IPS-20b (cell line): Measurements from ENCODE around the gene NCAPD3.

Experiments
- H3K27ac ChIP-seq: one replicate; pipeline ENCODE4 v1.5.1; 2013; ENCODE audit warnings: low read length
- H3K27me3 ChIP-seq: 2 replicates; pipeline ENCODE4 v1.6.1; 2013; ENCODE audit warnings: mild to moderate bottlenecking, low read length, inconsistent platforms; ENCODE audit not compliant: insufficient read depth
- H3K36me3 ChIP-seq: 2 replicates; pipeline ENCODE4 v1.6.1; 2013; ENCODE audit warnings: low read depth, mild to moderate bottlenecking, inconsistent platforms, low read length, moderate library complexity; ENCODE audit not compliant: insufficient read depth
- H3K4me1 ChIP-seq: 2 replicates; pipeline ENCODE4 v1.6.1; 2013; ENCODE audit warnings: mild to moderate bottlenecking, control low read depth, inconsistent platforms, low read length, moderate library complexity; ENCODE audit not compliant: insufficient read depth
- H3K4me3 ChIP-seq: 2 replicates; pipeline ENCODE4 v1.5.1; 2013; ENCODE audit warnings: mild to moderate bottlenecking, low read length, inconsistent platforms
- H3K9ac ChIP-seq: 2 replicates; pipeline ENCODE4 v1.6.1; 2013; ENCODE audit warnings: low read depth, mild to moderate bottlenecking, inconsistent platforms, low read length, moderate library complexity
- H3K9me3 ChIP-seq: 2 replicates; pipeline ENCODE4 v1.6.1; 2013; ENCODE audit warnings: mild to moderate bottlenecking, low read depth, low read length, inconsistent platforms; ENCODE audit not compliant: insufficient read depth

NCAPD3 gene

DNA sequence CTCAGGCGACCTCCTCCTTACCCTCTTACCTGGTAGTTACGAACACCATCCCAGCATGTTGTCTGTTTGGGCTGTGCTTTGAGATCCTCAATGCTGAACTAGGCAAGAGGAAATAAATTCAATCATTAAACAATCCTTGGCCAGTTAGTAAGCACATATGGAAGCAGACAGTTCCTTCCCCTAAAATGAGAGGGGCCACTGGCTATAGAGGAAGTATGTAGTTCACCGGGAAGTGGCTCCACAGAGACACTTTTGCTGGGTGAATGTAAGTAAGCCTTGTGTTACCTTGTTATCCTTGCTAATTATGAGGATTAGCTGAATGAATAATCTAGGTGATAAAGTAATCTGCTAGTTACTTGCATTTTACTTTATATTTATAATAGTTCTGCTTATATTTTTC is 26.5 kb upstream of the NCAPD3 start:
- Histone ChIP-seq H3K4me3 (no peak overlapping the region), H3K9ac (no peak overlapping the region), H3K27ac (no peak overlapping the region), H3K9me3 (no peaks in the 10 kb centered on the region), H3K36me3 (peaks cover 59% of the 10 kb centered on the region), H3K27me3 (no peaks in the 10 kb centered on the region), H3K4me1 (peaks cover 9% of the 10 kb centered on the region)

DNA sequence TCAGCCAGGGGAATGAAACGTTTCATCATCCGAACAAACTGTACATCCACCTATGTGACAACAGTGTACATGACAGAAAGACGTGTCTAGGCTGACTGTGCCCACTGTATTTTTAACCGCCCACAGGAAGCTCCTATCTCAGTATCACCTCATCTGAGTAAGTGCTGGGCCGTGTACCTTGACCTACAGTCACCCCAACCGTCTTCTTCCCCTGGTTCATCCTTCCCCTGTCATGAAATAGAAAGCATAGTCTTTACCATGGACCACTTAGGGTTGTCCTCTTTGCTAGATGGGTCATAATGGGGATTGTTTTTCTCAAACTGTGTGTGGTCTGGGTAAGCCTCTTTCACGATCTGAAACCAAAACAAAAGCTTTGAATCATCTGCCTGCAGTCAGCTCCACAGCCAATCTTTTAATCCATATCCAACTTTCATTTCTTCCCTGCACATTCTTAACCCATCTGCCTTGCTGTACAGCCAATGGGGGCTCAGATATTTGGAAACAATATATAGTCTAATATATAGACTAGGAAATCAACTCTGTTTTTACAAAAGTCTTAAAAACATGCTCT is 25.2 kb upstream of the NCAPD3 start:
- peaks cover 70% of the 10 kb centered on the region for H3K36me3 ChIP-seq
- no peak overlapping the region for H3K27ac ChIP-seq
- no peaks in the 10 kb centered on the region for H3K27me3 ChIP-seq
- no peak overlapping the region; the same call in 1 of the 2 replicates for H3K9ac ChIP-seq
- H3K4me1 ChIP-seq = peaks cover 9% of the 10 kb centered on the region
- no peak overlapping the region for H3K4me3 ChIP-seq
- no peaks in the 10 kb centered on the region for H3K9me3 ChIP-seq

DNA sequence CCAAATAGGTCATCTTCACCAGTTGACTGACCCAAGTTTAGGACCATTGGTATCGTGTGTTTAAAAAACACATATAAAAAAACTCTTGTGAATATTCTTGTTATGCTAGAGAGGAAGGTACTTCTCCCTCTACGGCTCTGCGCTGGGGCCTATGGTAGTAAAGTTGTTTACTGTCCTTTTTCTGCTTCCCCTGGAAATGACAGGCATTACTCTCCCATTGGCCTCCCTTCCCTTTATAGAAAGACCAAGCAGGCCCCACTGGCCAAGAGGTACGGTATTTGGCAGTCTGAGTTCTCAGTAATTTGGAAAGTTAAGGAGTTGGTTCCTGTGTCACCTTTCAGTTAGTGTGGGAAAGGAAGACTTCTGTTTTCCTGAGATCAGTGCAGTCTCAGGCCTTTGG is 22.9 kb upstream of the NCAPD3 start:
- Histone ChIP-seq H3K36me3 (peaks cover 84% of the 10 kb centered on the region), H3K4me3 (no peak overlapping the region), H3K4me1 (peaks cover 6% of the 10 kb centered on the region)

DNA sequence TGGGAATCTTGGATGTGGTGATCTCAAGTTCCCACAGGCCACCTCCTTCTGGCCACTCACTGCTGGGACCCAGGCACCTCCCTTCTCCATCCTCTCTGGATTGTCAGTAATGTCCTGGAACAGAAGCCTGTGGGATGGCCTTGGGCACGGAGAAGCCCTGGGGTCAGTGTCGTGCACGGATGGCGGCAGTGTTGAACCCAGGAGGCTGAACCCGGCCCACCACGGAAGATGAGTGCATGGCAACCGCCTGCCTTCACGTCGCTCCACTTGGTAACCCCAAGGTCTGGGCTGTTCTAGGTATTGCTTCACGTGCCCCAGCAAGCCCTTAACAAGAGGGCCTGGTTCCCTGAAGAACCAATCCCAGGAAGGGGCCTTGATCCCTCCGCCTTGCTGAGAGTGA is 22.3 kb upstream of the NCAPD3 start:
- no peaks in the 10 kb centered on the region for H3K9me3 ChIP-seq
- no peak overlapping the region for H3K27ac ChIP-seq
- H3K36me3 ChIP-seq = peaks cover 84% of the 10 kb centered on the region
- no peak overlapping the region for H3K9ac ChIP-seq
- no peaks in the 10 kb centered on the region for H3K4me1 ChIP-seq
- H3K27me3 ChIP-seq = no peaks in the 10 kb centered on the region
- H3K4me3 ChIP-seq = no peak overlapping the region

More for the DNA sequence above, 22.9 kb upstream of the NCAPD3 start:
- Histone ChIP-seq H3K9me3 (no peaks in the 10 kb centered on the region), H3K9ac (no peak overlapping the region), H3K27me3 (no peaks in the 10 kb centered on the region), H3K27ac (no peak overlapping the region)

DNA sequence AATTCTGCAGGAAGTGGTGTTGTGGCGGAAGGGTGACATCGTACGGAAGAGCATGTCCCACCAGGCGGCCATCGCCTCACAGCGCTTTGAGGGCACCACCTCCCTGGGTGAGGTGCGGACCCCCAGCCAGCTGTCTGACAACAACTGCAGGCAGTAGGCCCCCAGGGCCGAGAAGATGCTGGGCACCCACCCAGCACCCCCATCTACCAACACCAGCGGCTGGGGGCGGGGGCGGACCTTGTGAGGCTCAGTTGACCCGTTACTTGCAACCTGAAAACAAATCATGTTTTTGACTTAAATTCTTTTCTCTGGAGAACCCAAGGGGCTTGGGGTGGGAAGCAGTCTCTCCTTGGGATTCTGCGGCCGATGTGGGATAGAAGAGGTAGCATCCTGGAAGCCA is 21.7 kb upstream of the NCAPD3 start:
- Histone ChIP-seq H3K36me3 (peaks cover 77% of the 10 kb centered on the region), H3K9ac (no peak overlapping the region)

DNA sequence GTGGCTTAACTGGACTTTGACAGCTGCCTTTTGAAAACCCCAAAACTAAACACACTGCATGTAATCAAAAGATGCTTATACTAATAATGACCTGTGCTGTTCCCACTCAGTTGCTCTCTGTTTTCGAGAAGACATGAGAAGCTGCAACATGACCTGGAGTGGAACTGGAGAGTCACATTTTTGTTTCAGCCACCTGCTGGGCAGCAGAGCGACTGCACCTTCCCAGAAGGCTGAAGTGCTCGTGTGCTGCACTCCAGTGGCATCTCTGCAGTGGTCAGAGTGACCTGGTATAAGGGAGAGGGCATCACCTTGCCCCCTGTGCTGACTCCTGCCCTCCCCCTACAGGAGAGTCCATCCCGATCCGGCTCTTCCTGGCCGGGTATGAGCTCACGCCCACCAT is 20.8 kb upstream of the NCAPD3 start:
- H3K27me3 ChIP-seq = no peaks in the 10 kb centered on the region
- H3K9me3 ChIP-seq = no peaks in the 10 kb centered on the region
- H3K9ac ChIP-seq = no peak overlapping the region
- H3K4me3 ChIP-seq = no peak overlapping the region
- H3K27ac ChIP-seq = no peak overlapping the region
- H3K4me1 ChIP-seq = no peaks in the 10 kb centered on the region
- H3K36me3 ChIP-seq = peaks cover 71% of the 10 kb centered on the region

More for the DNA sequence above, 21.7 kb upstream of the NCAPD3 start:
- H3K27me3 ChIP-seq = no peaks in the 10 kb centered on the region
- H3K4me3 ChIP-seq = no peak overlapping the region
- H3K9me3 ChIP-seq = no peaks in the 10 kb centered on the region
- H3K4me1 ChIP-seq = no peaks in the 10 kb centered on the region
- H3K27ac ChIP-seq = no peak overlapping the region

DNA sequence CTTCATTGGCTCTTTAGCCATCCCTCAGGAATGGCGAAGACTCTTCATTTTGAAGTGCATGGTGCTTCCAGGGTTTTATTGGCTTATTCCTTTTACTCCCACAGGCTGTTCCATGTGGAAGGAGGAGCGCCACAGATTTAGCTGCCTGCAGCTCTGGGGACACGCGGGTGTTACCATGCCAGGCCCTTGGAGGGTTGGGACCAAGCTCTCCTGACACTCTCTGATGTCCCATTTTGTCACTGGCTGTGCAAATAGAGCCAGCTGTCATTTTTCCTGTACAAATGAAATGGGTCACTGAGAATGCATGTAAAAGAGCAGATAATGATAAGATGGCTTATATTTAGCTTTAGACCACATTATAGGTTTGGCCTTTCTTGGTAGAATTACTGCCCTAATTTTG is 20.1 kb upstream of the NCAPD3 start:
- no peaks in the 10 kb centered on the region for H3K27me3 ChIP-seq
- H3K4me1 ChIP-seq = no peaks in the 10 kb centered on the region
- peaks cover 68% of the 10 kb centered on the region for H3K36me3 ChIP-seq
- no peaks in the 10 kb centered on the region for H3K9me3 ChIP-seq
- no peak overlapping the region for H3K9ac ChIP-seq
- no peak overlapping the region for H3K4me3 ChIP-seq
- H3K27ac ChIP-seq = no peak overlapping the region

DNA sequence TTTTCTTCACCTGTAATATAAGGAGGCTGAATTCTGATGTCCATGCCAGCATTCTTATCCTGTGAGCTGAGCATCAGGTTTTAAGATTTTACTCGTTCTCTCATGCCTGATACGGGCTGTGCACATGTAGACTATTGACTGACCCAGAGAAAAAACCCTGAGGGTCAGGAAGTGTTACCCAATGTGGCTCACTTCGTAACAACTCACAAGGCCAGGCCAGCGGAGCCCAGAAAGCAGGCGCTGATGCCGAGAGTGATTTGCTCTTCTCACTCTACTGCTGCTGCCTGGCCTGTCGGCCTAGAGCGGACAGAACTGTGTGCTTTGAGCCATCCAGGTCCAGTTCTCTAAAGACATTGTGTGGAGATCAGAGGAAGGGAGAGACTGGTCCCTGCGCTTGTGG is 18.6 kb upstream of the NCAPD3 start:
- no peak overlapping the region for H3K4me3 ChIP-seq
- peaks cover 53% of the 10 kb centered on the region for H3K36me3 ChIP-seq
- no peak overlapping the region for H3K9ac ChIP-seq
- no peak overlapping the region for H3K27ac ChIP-seq
- H3K4me1 ChIP-seq = no peaks in the 10 kb centered on the region
- no peaks in the 10 kb centered on the region for H3K9me3 ChIP-seq
- no peaks in the 10 kb centered on the region for H3K27me3 ChIP-seq

DNA sequence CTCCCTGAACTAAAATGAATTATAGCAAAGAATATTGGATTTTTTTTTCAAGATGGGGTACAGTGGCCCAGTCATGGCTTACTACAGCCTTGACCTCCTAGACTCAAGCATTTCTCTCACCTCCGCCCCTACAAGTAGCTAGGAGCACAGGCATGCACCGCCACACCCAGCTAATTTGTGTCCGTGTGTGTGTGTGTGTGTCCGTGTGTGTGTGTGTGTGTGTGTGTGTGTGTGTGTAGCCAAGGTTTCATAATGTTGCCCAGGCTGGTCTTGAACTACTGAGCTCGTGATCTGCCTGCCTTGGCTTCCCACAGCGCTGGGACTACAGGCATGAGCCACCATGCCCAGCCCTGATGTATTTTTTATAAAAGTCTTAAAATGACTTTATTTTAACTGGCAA is 16.8 kb upstream of the NCAPD3 start:
- Histone ChIP-seq H3K36me3 (peaks cover 36% of the 10 kb centered on the region), H3K27me3 (no peaks in the 10 kb centered on the region), H3K4me1 (no peaks in the 10 kb centered on the region)

DNA sequence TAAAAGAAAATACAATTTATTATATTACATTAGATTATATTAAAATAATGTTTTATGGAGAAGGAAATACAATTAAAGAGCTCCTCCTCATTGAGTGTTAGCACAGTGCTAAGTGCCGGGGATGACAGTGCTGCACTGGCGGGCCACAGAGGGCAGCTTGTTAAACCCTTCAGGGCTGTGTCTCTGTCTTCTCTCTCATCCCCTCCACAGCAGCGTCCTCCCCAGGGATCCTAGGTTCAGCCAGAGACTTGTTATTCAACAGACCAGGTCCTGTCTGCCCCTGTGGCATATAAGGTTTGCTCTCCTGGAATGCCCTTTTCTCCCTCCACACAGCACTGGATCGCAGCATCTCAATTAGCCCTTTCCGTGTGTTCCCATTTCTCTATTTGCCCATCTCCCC is 15.2 kb upstream of the NCAPD3 start:
- no peak overlapping the region for H3K27ac ChIP-seq
- H3K9me3 ChIP-seq = no peaks in the 10 kb centered on the region
- H3K9ac ChIP-seq = no peak overlapping the region
- H3K36me3 ChIP-seq = peaks cover 23% of the 10 kb centered on the region
- H3K4me1 ChIP-seq = no peaks in the 10 kb centered on the region
- H3K27me3 ChIP-seq = no peaks in the 10 kb centered on the region
- no peak overlapping the region for H3K4me3 ChIP-seq

More for the DNA sequence above, 16.8 kb upstream of the NCAPD3 start:
- Histone ChIP-seq H3K4me3 (no peak overlapping the region), H3K9ac (no peak overlapping the region), H3K27ac (no peak overlapping the region), H3K9me3 (no peaks in the 10 kb centered on the region)

DNA sequence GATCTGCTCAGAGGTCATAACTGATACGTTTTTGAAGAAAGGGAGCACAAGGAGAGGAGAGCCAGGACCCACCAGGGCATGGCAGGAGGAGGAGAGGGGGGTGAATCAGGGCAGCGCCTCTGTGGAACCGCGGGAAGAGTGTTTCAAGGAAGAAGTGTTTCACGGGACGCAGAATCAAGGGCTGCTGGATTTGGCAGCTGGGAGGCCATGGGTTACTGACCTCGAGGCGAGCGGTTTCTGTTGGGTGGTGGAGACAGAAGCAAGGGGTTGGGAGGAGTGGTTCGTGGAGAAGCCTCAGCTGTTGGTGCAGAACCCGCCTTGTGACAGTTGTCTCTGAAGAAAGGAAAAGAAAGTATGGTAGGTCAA is 13.8 kb upstream of the NCAPD3 start:
- H3K27me3 ChIP-seq = no peaks in the 10 kb centered on the region
- H3K36me3 ChIP-seq = peaks cover 10% of the 10 kb centered on the region; the same call in 1 of the 2 replicates
- no peak overlapping the region for H3K27ac ChIP-seq
- no peak overlapping the region for H3K9ac ChIP-seq
- H3K4me3 ChIP-seq = no peak overlapping the region
- H3K4me1 ChIP-seq = no peaks in the 10 kb centered on the region
- no peaks in the 10 kb centered on the region for H3K9me3 ChIP-seq

DNA sequence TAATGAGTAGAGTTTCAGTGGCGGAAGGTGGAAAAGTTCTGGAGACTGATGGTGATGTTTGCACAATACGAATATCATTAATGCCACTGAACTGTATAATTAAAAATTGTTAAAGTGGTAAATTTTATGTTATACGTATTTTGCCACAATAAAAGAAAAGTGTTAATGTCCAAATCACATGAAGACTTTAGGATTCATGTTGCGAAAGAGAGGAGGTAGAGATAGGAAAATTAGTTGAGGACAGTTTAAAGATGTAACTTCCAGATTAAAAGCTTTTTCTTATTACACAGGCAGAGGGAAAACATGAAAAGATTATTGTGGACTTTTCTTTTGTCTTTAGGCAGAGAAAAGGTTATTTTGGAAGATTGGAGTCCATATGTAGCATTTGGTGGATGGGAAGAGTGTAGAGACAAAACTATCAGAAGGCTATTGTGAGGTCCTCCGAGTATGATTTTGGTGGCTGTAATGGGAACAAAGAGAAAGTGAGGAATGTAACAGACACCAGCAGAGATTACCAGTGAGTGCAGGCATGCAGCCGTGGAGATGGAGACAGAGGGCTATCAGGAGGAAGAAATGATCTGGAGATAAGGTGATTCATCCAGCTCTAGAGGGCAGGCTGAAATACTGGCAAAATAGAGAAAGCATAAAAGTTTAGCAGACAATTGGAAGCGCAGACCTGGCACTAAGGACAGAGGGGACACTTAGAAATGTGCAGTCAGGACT is 13.2 kb upstream of the NCAPD3 start:
- no peaks in the 10 kb centered on the region for H3K27me3 ChIP-seq
- H3K4me3 ChIP-seq = no peak overlapping the region
- H3K4me1 ChIP-seq = no peaks in the 10 kb centered on the region
- no peak overlapping the region for H3K9ac ChIP-seq
- H3K9me3 ChIP-seq = no peaks in the 10 kb centered on the region
- H3K36me3 ChIP-seq = peaks cover 10% of the 10 kb centered on the region; the same call in 1 of the 2 replicates
- H3K27ac ChIP-seq = no peak overlapping the region
